Measurements from ENCODE around the gene KCTD19. TPM values are rescaled to one million over a fixed set of nuclear protein-coding genes. Genes with fewer than 3 reads are reported as not detected.

Gene KCTD19
- total and polyA plus RNA-seq, 7 donors: 0.03 TPM; not detected in 6

- H3K4me1 ChIP-seq: no peaks in the 10 kb centered on the region
- intact Hi-C loops (cut with DNase I): loop anchor here in 1 of 2 donors (5.0 kb wide), 1 partner anchor 191 kb away; no protein-coding TSS in a partner anchor
- no peaks in the 10 kb centered on the region for H3K36me3 ChIP-seq (ENCODE audit: insufficient read depth in 1 of 2, low read depth in 1 of 2)
- no peak overlapping the region for H3K27ac ChIP-seq
- H3K27me3 ChIP-seq (ENCODE audit: insufficient read depth in 3 of 3, low read length in 2 of 3): no peaks in the 10 kb centered on the region
- 80 to 93% (median 84%) methylated on average over 4 of the region's 4 CpGs for WGBS, 3 donors
- H3K4me3 ChIP-seq: no peak overlapping the region
- DNase-seq: peak in 1 of 2 donors; percentile 17
- ATAC-seq: no peak
- H3K9me3 ChIP-seq: no peaks in the 10 kb centered on the region
- TF ChIP-seq CTCF (IDR thresholded peaks at IDR 0.05): no peak
Observed at GRCh38 chr16:67271446-67271845, 55.1 kb downstream of the KCTD19 start.

GRCh38 chr16:67270931-67271338 is 55.6 kb downstream of the KCTD19 start:
- Histone ChIP-seq H3K27me3 (ENCODE audit: insufficient read depth in 3 of 3, low read length in 2 of 3) (no peaks in the 10 kb centered on the region), H3K4me1 (no peaks in the 10 kb centered on the region), H3K4me3 (no peak overlapping the region), H3K9me3 (no peaks in the 10 kb centered on the region), H3K27ac (no peak overlapping the region), H3K36me3 (ENCODE audit: insufficient read depth in 1 of 2, low read depth in 1 of 2) (no peaks in the 10 kb centered on the region)
- 87 to 90% (median 90%) methylated on average over 11 of the region's 11 CpGs for WGBS, 3 donors
- TF ChIP-seq CTCF (IDR thresholded peaks at IDR 0.05): no peak
- peak in 1 of 2 donors; percentile 20 for DNase-seq
- ATAC-seq: peak in 1 of 4 donors; percentile 21
- intact Hi-C loops (cut with DNase I): loop anchor here in 1 of 2 donors (5.0 kb wide), 1 partner anchor 191 kb away; no protein-coding TSS in a partner anchor

- no peaks in the 10 kb centered on the region for H3K36me3 ChIP-seq (ENCODE audit: insufficient read depth in 1 of 2, low read depth in 1 of 2)
- peak in 1 of 2 donors; percentile 34 for DNase-seq
- no peak overlapping the region for H3K27ac ChIP-seq
- H3K9me3 ChIP-seq: no peaks in the 10 kb centered on the region
- ATAC-seq: no peak
- 58 to 65% (median 64%) methylated on average over 5 of the region's 5 CpGs for WGBS, 3 donors
- TF ChIP-seq CTCF (IDR thresholded peaks at IDR 0.05): no peak
- intact Hi-C loops (cut with DNase I): loop anchor here (5.0 to 10.0 kb wide), 2 partner anchors 145 to 193 kb away; partner anchors contain the start of gene ZDHHC1 (in 1 of the 2)
- no peaks in the 10 kb centered on the region for H3K27me3 ChIP-seq (ENCODE audit: insufficient read depth in 3 of 3, low read length in 2 of 3)
- H3K4me3 ChIP-seq: no peak overlapping the region
- no peaks in the 10 kb centered on the region for H3K4me1 ChIP-seq
Observed at GRCh38 chr16:67269766-67270165, 56.8 kb downstream of the KCTD19 start.

- Histone ChIP-seq H3K4me3 (no peak overlapping the region), H3K36me3 (ENCODE audit: insufficient read depth in 1 of 2, low read depth in 1 of 2) (no peaks in the 10 kb centered on the region), H3K27me3 (ENCODE audit: insufficient read depth in 3 of 3, low read length in 2 of 3) (no peaks in the 10 kb centered on the region), H3K4me1 (no peaks in the 10 kb centered on the region), H3K9me3 (no peaks in the 10 kb centered on the region), H3K27ac (no peak overlapping the region)
- peak; percentile 61 to 66 for DNase-seq
- WGBS, 3 donors: 57 to 73% (median 65%) methylated on average over 5 of the region's 5 CpGs
- intact Hi-C loops (cut with DNase I): loop anchor here in 1 of 2 donors (10.0 kb wide), 1 partner anchor 147 kb away; the partner anchor contains the start of gene ZDHHC1
- no peak for TF ChIP-seq CTCF (IDR thresholded peaks at IDR 0.05)
- peak in 1 of 4 donors; percentile 61 for ATAC-seq
Observed at GRCh38 chr16:67268136-67268579, 58.4 kb downstream of the KCTD19 start.

- Histone ChIP-seq H3K36me3 (ENCODE audit: insufficient read depth in 1 of 2, low read depth in 1 of 2) (no peaks in the 10 kb centered on the region), H3K27ac (no peak overlapping the region), H3K9me3 (no peaks in the 10 kb centered on the region), H3K4me3 (no peak overlapping the region), H3K4me1 (peaks cover 3% of the 10 kb centered on the region), H3K27me3 (ENCODE audit: insufficient read depth in 3 of 3, low read length in 2 of 3) (no peaks in the 10 kb centered on the region)
- intact Hi-C loops (cut with DNase I): loop anchor here in 1 of 2 donors (10.0 kb wide), 1 partner anchor 149 kb away; the partner anchor contains the start of gene ZDHHC1
- ATAC-seq: no peak
- TF ChIP-seq CTCF (IDR thresholded peaks at IDR 0.05): no peak
- DNase-seq: peak; percentile 5 to 20
- 58 to 73% (median 69%) methylated on average over 8 of the region's 8 CpGs for WGBS, 3 donors
Observed at GRCh38 chr16:67265834-67266233, 60.7 kb downstream of the KCTD19 start.

Measured in psoas muscle (tissue), 8 donors.